Amniotic epithelial cell (primary cell): ENCODE measurements around the gene SWAP70.
"Not testable (repeated sequence)": the region's sequence is repeated elsewhere in the genome, so short reads cannot be mapped to it uniquely, and the experiment has no call there.

Source experiments
- DNase-seq: peaks from one replicate; pipeline ENCODE4 v3.0.0-alpha.2; 2010; ENCODE audit warnings: low read depth

The SWAP70 gene

DNA sequence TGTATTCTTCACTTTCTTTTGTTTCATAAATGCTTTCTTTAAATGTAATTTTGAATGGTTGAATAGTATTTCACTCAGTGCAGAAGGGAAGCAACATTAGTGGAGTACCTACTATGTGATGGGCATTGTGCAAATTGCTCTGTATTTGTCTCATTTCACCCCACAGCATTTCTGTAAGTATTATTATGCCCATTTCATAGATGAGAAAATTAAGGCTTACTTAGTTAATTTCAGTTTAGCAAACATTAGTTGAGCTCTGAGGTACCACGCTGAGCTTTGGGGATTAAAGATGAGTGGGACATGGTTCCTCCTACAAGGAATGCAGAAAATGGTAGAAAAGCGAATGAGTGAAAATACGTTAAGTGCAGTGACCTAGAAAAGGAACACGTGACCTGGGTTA, 58.1 kb downstream of the SWAP70 start:
- DNase-seq: no peak

DNA sequence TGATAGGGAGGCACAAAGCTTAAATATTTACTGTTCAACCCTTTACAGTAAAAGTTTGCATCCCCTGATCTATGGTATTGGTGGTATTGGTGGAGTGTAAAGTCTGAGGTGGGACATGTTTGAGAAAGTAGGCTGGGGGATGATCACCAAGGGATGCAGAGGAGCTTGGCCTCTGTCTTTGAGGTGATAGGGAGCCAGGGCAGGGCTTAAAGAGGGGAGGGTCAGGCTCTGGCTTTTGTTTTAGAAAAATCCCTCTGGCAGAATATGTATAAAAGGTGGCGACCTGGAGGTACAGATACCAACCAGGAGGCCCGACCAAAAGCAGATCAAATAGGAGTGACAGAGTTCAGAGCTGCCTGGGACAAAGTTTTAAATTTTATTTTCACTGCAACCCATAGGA, 59.0 kb downstream of the SWAP70 start:
- no peak for DNase-seq

GRCh38 chr11:9726321-9727022, 62.6 kb downstream of the SWAP70 start:
- peak; percentile 69 for DNase-seq

DNA sequence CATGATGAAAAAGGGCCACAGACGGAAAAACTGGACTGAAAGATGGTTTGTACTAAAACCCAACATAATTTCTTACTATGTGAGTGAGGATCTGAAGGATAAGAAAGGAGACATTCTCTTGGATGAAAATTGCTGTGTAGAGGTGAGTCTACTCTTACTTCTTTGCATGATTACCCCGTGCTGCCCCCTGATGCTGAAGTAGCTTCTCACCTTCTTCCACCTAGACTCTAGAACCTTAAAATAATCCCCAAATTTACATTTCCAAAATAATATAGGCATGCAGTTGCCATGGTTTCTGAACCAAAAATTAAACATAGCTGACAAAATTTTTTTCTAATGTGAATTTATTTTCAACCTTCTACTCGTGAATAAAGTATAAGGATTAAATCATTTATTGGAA, 64.2 kb downstream of the SWAP70 start:
- DNase-seq: no peak

DNA sequence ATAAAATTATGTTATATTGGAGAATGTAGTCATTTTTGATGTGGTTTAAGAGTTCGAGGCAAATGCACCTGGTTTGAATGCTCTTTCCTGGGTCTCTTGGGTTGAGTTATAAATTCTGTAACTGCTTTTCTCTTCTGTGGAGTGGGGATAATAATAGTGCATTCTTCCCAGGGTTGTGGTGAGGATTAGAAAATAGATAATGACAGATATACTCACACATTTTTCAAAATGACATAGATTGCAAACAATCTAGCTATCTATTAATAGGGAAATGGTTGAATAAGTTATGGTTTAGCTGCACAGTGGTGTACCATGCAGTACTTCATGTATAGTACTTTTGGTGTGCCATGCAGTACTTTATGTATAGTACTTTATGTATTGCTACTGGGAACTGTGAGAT, 67.4 kb downstream of the SWAP70 start:
- DNase-seq: no peak

DNA sequence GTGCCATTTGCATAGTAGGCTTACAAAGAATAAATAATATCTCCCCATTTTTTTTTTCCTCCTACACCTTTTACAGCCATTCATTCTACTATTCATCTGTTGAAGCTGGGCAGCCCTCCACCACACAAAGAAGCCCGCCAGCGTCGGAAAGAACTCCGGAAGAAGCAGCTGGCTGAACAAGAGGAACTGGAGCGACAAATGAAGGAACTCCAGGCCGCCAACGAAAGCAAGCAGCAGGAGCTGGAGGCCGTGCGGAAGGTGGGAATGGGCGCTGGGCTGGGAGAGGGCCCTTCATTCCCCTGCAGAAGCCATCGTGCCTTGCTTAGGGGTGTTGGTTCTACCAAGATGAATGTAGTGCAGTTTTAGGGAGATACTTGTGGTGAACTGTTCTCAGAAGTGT, 68.6 kb downstream of the SWAP70 start:
- DNase-seq: no peak

- no peak for DNase-seq
Observed at GRCh38 chr11:9733212-9733611, 69.3 kb downstream of the SWAP70 start.

DNA sequence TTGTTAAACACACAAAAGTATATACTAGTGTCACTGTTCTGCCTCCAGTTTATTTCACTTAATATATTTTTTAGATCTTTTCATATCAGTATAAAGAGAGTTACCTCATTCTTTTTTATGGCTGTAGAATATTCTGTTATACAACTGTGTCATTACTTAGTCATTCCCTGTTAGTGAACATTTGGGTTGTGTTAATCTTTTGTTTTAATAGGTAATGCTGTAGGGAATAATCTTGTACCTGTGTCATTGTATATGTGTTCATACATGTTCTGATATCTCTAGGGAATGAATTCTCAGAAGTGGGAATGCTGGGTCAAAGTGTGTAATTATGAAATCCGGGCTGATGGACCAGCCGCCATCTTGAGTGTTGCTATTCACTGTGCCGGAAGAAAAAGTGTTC, 71.4 kb downstream of the SWAP70 start:
- DNase-seq: no peak

GRCh38 chr11:9735919-9736318, 72.0 kb downstream of the SWAP70 start:
- no peak for DNase-seq

- no peak for DNase-seq
Observed at GRCh38 chr11:9736365-9736764, 72.5 kb downstream of the SWAP70 start.

DNA sequence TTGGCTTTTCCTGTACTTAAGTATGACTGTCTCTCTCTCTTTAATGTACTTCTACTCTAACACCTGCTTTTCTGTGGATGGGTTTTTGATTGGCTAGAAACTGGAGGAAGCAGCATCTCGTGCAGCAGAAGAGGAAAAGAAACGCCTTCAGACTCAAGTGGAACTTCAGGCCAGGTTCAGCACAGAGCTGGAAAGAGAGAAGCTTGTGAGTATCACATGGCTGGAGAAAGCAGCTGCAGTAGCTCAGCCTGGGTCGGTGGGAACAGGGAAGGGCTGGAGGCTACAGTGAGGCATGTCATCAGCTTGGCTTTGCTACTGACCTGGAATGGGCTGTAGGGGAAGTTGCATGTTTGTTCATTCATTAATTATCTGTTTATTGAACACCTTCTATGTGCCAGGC, 74.2 kb downstream of the SWAP70 start:
- no peak for DNase-seq

GRCh38 chr11:9738707-9739106, 74.8 kb downstream of the SWAP70 start:
- no peak for DNase-seq

GRCh38 chr11:9739123-9739900, 75.4 kb downstream of the SWAP70 start:
- no peak for DNase-seq

DNA sequence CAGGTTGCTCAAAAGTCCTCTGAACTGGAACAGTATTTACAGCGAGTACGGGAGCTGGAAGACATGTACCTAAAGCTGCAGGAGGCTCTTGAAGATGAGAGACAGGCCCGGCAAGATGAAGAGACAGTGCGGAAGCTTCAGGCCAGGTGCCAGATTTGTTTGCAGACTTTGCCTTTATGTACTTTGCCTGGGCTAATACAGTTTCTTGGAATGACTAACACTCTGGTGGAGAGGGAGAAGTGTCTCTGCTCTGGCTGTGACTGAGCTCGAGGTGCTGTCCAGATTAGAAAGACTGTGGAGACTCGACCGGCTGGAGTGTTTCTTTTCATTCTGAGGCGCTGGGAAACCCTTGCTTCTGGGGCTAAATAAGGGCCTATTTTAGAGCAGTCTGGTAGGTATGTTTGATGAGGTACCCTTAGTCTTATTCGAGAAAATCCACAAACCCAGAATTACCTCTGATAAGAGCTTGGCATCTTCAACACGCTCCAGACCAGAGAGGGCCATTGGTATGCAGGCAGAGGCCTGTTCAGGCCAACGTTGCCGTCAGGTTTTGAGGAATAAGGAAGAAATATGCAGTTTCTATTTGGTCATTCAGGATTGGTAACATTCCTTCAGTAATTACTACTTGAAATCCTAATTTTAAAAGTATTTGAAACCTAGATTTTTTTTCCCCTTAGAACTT, 76.5 kb downstream of the SWAP70 start:
- peak; percentile 51 for DNase-seq

DNA sequence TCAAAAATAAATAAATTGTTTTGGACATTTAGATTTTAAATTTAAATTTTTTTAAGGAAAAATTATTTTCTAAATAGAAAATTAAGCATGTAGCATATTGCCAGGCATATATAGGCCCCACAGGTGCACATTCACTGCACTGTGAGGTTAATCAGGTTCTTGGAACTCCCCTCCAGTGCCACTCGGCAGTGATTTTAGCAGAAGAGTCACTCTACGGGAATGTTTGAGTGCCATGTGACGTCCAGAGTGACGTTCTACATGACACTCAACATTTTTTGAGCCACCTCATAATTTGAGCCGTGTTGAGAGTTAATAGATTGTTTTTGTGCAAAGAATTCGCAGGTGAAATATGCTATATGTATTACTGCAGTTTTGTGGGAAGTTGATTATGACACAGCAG, 77.4 kb downstream of the SWAP70 start:
- DNase-seq: no peak

GRCh38 chr11:9743512-9743911, 79.6 kb downstream of the SWAP70 start:
- DNase-seq: not testable (repeated sequence)

DNA sequence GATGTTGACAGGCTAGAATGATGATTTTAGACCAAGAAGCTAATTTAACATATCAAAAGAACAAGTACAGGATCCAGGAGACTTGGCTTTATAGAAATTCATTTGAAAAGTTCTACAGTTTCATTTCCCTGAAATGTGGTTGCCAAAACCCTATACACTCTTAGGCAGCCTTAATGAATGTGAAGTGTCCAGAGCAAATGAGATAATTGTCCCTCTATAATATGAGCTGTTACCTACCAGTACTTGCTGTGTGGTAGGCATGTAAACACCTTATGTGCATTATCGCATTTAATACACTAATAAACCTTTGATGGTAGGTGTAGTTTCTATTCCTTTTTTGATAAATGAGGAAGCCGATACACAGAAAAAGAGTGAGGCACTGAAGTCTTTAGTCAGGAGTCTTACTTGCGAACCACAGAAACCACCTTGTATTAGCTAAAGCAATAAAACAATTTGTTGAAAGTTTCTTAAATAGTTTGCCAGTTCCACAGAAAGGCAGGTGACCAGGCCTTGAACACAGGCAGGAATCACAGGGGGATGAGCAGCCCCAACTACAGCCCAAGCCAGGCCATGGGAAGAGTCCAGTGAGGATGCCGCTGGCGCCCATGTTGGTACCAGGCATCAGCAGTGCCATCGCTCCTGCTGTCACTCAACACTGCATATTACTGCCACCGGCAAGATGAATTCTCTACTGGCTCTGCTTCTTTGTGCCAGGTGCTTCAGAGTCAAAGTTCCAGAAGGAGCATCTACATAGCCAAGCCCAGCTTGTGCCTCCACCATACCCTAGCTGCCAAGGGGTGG, 81.7 kb downstream of the SWAP70 start:
- DNase-seq: no peak

GRCh38 chr11:9747229-9747628, 83.4 kb downstream of the SWAP70 start:
- no peak for DNase-seq

GRCh38 chr11:9747828-9748227, 84.0 kb downstream of the SWAP70 start:
- no peak for DNase-seq

DNA sequence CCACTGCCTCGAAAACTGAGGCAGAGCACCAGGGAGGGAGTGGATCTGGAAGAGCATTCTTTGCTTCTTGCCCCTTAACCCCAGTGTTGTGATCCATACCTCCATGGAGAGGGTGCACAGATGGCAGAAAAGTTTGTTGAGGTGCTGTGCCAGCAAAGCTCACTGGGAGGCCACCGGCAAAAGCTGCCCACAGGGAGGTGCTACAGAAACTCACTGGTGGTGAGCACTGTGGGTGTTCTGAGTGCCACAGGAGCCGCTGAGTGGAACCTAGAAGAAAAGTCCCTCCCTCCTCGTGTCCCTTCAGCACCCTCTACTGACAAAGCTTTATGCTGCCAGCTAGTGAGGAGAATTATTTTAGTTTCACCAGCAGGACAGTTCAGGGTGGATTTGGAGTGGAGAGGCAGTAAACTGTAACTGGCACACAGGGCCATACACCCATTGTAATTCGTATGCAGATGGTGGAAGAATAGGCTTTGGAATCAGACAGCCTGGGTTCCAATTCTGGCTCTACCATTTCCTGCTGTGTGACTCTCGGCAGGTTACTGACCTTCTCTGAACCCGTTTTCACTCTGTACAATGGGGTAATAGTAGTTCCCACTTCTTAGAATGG, 84.6 kb downstream of the SWAP70 start:
- peak; percentile 78 for DNase-seq

DNA sequence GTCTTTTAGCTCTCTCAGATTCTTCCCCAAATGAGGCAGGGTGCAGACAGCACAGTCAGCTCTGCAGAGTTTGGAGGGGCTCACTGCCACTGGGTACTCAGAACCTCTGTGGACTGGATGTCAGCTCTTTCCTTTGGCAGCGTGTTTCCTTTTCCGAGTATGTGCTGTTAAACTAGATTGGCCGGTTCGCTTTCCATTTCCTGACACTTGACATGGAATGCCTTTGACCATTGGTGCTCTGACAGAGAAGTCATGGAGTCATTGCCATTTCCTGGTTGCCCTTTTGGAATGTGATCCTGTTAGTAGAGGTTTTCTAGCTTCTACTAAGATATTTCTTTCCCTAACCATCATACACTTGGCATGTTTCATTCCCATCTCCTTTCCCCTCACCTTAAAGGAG, 86.7 kb downstream of the SWAP70 start:
- no peak for DNase-seq

- peak; percentile 84 for DNase-seq
Observed at GRCh38 chr11:9752091-9752490, 88.2 kb downstream of the SWAP70 start.
